ENCODE results near the gene SLC66A2.

- no peak for TF ChIP-seq GATA3 (IDR thresholded peaks at IDR 0.05; ENCODE audit: low read depth, low read length)
- no peak for TF ChIP-seq GATA2 (IDR thresholded peaks at IDR 0.05; ENCODE audit: low read depth, low read length)
Measured at GRCh38 chr18:79919089-79919488, 32.4 kb downstream of the SLC66A2 start.
